Brain microvascular endothelial cell (primary cell): ENCODE measurements around the gene MEIS2.
A peak's percentile ranks its signal among the peaks of the same experiment; 100 is the strongest.

Experiments used
- DNase-seq: peaks from one replicate; pipeline ENCODE4 v3.0.0-alpha.2; 2020
- H3K27ac ChIP-seq: fragments of 250-450 bp; sonication (Bioruptor Pico); 2 replicates; pipeline ENCODE4 v1.5.1; 2020; ENCODE audit warnings: mild to moderate bottlenecking, moderate library complexity
- H3K27me3 ChIP-seq: fragments of 250-450 bp; sonication (Bioruptor Pico); replicated peaks from 2 replicates; pipeline ENCODE4 v1.5.1; 2020; ENCODE audit warnings: mild to moderate bottlenecking
- H3K36me3 ChIP-seq: fragments of 250-450 bp; sonication (Bioruptor Pico); replicated peaks from 2 replicates; pipeline ENCODE4 v1.5.1; 2020; ENCODE audit warnings: mild to moderate bottlenecking
- H3K4me3 ChIP-seq: 2 replicates; pipeline ENCODE4 v1.5.1; 2011; ENCODE audit warnings: low read depth, mild to moderate bottlenecking, control low read depth, low read length, moderate library complexity
- in situ Hi-C: cut with HindIII; loops from 2 replicates; pipeline ENCODE4 v1.10.0; 2017; ENCODE audit warnings: low sequenced_read_pairs, low pct_ligation_motif_present
- TF ChIP-seq, protein P1 (sequence below): IDR thresholded peaks from 2 replicates; pipeline ENCODE4 v1.5.1; 2011; ENCODE audit warnings: low read depth, mild to moderate bottlenecking, moderate library complexity, low read length, control low read depth, inconsistent platforms; ENCODE audit errors: missing control alignments

The MEIS2 gene

DNA sequence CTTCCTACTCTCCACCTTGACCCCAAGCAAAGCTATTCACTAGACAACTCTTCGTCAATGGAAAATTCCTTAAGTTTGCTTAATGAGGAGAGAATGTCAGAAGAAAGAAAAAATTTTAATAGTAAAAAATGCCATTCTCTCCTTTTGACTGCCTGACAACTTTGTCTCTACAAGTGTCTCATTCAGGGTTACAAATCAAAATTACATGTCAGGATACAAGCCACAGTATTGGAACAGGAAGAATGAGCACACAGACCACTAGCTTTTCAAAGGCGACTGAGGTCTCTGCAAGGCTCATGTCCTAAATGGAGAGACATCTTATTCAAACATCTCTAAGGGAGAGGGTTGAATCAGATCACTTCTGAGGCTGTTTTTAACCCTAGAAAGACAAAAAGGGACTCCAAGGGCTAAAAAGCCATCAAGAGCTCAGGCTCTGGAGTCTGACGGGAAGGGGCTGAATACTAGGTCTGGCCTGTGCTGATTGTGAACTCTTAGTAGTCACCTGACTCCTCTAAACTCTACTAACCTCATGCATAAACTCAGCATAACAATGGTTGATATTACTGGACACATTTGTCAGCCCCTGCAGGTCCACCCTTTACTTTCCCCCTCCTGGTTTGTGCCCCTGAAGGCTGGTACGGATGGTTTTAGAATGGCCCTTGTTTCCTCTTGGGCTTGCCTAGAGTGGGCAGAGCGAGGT lies 12.8 kb upstream of the MEIS2 start:
- TF ChIP-seq, protein P1, sequence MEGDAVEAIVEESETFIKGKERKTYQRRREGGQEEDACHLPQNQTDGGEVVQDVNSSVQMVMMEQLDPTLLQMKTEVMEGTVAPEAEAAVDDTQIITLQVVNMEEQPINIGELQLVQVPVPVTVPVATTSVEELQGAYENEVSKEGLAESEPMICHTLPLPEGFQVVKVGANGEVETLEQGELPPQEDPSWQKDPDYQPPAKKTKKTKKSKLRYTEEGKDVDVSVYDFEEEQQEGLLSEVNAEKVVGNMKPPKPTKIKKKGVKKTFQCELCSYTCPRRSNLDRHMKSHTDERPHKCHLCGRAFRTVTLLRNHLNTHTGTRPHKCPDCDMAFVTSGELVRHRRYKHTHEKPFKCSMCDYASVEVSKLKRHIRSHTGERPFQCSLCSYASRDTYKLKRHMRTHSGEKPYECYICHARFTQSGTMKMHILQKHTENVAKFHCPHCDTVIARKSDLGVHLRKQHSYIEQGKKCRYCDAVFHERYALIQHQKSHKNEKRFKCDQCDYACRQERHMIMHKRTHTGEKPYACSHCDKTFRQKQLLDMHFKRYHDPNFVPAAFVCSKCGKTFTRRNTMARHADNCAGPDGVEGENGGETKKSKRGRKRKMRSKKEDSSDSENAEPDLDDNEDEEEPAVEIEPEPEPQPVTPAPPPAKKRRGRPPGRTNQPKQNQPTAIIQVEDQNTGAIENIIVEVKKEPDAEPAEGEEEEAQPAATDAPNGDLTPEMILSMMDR: no peak
- H3K27me3 ChIP-seq: peaks cover 64% of the 10 kb centered on the region
- H3K36me3 ChIP-seq: no peaks in the 10 kb centered on the region
- no peak overlapping the region for H3K27ac ChIP-seq
- DNase-seq: no peak
- H3K4me3 ChIP-seq: no peak overlapping the region
- in situ Hi-C loops: loop anchor here (25.0 kb wide), 1 partner anchor 1576 kb away; the partner anchor contains the start of gene DPH6

DNA sequence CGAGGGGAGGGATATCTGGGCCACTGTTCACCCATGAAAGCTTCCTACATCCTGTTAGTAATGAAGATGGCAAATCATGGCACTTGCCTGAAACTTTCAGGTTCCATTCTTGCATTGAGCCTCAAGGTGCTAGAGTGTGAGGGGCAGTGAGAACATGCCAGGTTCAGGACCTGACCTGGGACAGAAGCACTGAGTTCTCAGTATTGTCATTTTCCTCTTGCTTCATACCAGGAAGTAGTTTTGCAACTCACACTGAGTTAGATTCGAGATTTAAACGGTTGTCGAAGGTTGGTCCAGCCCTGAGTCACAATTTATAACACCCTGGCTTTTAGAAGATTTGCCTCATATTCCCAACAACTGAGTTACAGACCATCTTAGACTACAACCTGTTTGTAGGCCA lies 11.8 kb upstream of the MEIS2 start:
- no peaks in the 10 kb centered on the region for H3K36me3 ChIP-seq
- no peak overlapping the region for H3K27ac ChIP-seq
- H3K4me3 ChIP-seq: no peak overlapping the region
- TF ChIP-seq, protein P1: no peak
- in situ Hi-C loops: loop anchor here (25.0 kb wide), 1 partner anchor 1575 kb away; the partner anchor contains the start of gene DPH6
- DNase-seq: no peak
- peaks cover 71% of the 10 kb centered on the region for H3K27me3 ChIP-seq

DNA sequence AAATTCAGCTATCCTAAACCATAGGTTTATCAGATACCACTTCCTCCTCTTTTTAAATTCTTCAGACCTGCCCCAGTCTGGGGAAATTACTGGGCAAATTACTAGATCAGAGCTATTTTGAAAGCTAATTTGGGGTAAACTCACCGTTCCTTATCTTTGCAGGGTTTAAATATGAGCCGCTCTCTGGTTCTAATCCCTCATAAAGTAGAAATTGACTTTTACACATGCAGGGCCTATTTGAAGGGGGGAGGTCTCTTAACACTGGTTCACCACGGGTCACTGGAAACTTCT lies 11.0 kb upstream of the MEIS2 start:
- no peak for DNase-seq
- TF ChIP-seq, protein P1: no peak
- Histone ChIP-seq H3K4me3 (no peak overlapping the region), H3K36me3 (no peaks in the 10 kb centered on the region), H3K27ac (no peak overlapping the region), H3K27me3 (peaks cover 76% of the 10 kb centered on the region)
- in situ Hi-C loops: loop anchor here (25.0 kb wide), 1 partner anchor 1574 kb away; the partner anchor contains the start of gene DPH6

- in situ Hi-C loops: loop anchor here (10.0 to 25.0 kb wide), 2 partner anchors 225 to 1573 kb away; partner anchors contain the start of gene DPH6
- Histone ChIP-seq H3K4me3 (peak overlapping the region; percentile 32), H3K36me3 (no peaks in the 10 kb centered on the region), H3K27me3 (peaks cover 88% of the 10 kb centered on the region), H3K27ac (no peak overlapping the region)
- DNase-seq: no peak
- TF ChIP-seq, protein P1: no peak
Observed at GRCh38 chr15:37109872-37110572, 9.7 kb upstream of the MEIS2 start.

DNA sequence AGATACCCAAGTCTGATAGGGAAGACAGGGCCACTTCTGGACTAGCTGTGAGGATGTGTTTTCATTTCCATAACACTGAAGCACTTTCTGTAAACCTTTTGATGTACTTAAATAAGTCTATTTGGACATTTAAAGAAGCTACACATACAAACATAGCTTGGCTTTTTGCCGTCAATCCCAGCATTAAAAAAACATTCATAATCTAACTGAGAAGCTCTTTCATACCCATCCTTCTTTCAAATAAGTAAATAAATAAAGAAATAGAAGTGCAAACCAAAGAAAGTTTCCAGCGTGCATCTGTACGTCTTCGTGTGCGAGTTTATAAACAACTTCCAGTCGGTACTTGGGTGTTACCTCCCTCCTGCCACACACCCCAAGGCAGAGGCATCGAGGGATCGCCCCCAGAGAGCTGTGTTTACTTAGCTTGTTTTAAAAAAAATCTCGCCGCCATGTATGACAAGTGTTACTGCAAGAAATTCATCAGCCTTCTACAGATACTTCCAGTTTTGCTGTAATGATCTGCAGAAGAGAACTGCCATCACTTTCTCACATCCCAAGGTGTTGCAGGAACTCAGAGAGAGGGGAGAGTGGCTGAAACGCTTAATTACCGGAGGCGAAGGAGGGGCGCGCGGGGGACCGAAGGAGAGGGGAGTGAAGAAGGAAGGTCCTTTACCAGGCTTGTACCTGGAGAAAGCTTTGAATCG lies 9.0 kb upstream of the MEIS2 start:
- DNase-seq: no peak
- TF ChIP-seq, protein P1: no peak
- Histone ChIP-seq H3K36me3 (no peaks in the 10 kb centered on the region), H3K27ac (no peak overlapping the region), H3K27me3 (peaks cover 91% of the 10 kb centered on the region), H3K4me3 (no peak overlapping the region)
- in situ Hi-C loops: loop anchor here (10.0 to 25.0 kb wide), 2 partner anchors 225 to 1572 kb away; partner anchors contain the start of gene DPH6
